Measurements from ENCODE around the gene FLNB.

FLNB gene

DNA sequence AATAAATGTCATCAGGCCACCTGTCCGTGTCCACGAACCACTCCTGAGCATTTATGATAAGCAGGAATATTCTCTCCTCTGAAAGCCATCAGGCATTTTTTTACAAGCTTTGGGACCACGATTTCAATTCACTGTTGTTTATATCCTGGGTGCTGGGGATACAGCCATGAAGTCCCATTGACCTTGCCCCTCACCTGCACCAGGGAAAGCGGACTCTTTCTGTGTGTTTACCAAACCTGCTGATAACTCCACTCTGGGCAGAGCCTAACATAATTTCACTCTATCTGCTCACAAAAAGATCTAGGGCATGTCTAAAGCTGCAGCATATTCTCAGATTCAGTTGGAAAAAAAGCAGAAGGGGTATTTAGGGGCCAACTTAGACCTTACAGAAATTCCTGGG lies 197.8 kb downstream of the FLNB start:
- TF ChIP-seq TCF4 (CRISPR knock-in tag; IDR thresholded peaks at IDR 0.05; ENCODE audit: borderline replicate concordance): no peak
- TF ChIP-seq ZNF8 (CRISPR knock-in tag; IDR thresholded peaks at IDR 0.05): no peak
- TF ChIP-seq, protein P1, sequence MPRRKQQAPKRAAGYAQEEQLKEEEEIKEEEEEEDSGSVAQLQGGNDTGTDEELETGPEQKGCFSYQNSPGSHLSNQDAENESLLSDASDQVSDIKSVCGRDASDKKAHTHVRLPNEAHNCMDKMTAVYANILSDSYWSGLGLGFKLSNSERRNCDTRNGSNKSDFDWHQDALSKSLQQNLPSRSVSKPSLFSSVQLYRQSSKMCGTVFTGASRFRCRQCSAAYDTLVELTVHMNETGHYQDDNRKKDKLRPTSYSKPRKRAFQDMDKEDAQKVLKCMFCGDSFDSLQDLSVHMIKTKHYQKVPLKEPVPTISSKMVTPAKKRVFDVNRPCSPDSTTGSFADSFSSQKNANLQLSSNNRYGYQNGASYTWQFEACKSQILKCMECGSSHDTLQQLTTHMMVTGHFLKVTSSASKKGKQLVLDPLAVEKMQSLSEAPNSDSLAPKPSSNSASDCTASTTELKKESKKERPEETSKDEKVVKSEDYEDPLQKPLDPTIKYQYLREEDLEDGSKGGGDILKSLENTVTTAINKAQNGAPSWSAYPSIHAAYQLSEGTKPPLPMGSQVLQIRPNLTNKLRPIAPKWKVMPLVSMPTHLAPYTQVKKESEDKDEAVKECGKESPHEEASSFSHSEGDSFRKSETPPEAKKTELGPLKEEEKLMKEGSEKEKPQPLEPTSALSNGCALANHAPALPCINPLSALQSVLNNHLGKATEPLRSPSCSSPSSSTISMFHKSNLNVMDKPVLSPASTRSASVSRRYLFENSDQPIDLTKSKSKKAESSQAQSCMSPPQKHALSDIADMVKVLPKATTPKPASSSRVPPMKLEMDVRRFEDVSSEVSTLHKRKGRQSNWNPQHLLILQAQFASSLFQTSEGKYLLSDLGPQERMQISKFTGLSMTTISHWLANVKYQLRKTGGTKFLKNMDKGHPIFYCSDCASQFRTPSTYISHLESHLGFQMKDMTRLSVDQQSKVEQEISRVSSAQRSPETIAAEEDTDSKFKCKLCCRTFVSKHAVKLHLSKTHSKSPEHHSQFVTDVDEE (CRISPR knock-in tag; IDR thresholded peaks at IDR 0.05): no peak
- TF ChIP-seq ISL1 (CRISPR knock-in tag; IDR thresholded peaks at IDR 0.05): no peak
- no peak for TF ChIP-seq GLIS3 (CRISPR knock-in tag; IDR thresholded peaks at IDR 0.05)
- TF ChIP-seq, protein P2, sequence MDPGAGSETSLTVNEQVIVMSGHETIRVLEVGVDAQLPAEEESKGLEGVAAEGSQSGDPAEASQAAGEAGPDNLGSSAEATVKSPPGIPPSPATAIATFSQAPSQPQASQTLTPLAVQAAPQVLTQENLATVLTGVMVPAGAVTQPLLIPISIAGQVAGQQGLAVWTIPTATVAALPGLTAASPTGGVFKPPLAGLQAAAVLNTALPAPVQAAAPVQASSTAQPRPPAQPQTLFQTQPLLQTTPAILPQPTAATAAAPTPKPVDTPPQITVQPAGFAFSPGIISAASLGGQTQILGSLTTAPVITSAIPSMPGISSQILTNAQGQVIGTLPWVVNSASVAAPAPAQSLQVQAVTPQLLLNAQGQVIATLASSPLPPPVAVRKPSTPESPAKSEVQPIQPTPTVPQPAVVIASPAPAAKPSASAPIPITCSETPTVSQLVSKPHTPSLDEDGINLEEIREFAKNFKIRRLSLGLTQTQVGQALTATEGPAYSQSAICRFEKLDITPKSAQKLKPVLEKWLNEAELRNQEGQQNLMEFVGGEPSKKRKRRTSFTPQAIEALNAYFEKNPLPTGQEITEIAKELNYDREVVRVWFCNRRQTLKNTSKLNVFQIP (CRISPR knock-in tag; IDR thresholded peaks at IDR 0.05; ENCODE audit: borderline replicate concordance, low read depth): no peak
- no peak for TF ChIP-seq ZNF565 (CRISPR knock-in tag; conservative IDR thresholded peaks at IDR 0.05; ENCODE audit: low read depth)
- no peak for TF ChIP-seq ZNF70 (CRISPR knock-in tag; IDR thresholded peaks at IDR 0.05)
- no peak for TF ChIP-seq TOX (CRISPR knock-in tag; IDR thresholded peaks at IDR 0.05; ENCODE audit: borderline replicate concordance)
- no peak for TF ChIP-seq ZFP30 (CRISPR knock-in tag; IDR thresholded peaks at IDR 0.05)
- no peak for TF ChIP-seq ZFP3 (CRISPR knock-in tag; IDR thresholded peaks at IDR 0.05)
- TF ChIP-seq SNAI2 (CRISPR knock-in tag; IDR thresholded peaks at IDR 0.05): no peak
- no peak for TF ChIP-seq RARB (CRISPR knock-in tag; IDR thresholded peaks at IDR 0.05)
- TF ChIP-seq ARNTL (CRISPR knock-in tag; IDR thresholded peaks at IDR 0.05; ENCODE audit: borderline replicate concordance, low read depth): no peak
- no peak for TF ChIP-seq CSDC2 (CRISPR knock-in tag; IDR thresholded peaks at IDR 0.05)
- TF ChIP-seq, protein P3, sequence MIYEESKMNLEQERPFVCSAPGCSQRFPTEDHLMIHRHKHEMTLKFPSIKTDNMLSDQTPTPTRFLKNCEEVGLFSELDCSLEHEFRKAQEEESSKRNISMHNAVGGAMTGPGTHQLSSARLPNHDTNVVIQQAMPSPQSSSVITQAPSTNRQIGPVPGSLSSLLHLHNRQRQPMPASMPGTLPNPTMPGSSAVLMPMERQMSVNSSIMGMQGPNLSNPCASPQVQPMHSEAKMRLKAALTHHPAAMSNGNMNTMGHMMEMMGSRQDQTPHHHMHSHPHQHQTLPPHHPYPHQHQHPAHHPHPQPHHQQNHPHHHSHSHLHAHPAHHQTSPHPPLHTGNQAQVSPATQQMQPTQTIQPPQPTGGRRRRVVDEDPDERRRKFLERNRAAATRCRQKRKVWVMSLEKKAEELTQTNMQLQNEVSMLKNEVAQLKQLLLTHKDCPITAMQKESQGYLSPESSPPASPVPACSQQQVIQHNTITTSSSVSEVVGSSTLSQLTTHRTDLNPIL (CRISPR knock-in tag; IDR thresholded peaks at IDR 0.05; ENCODE audit: low read depth): no peak
- TF ChIP-seq ESRRG (CRISPR knock-in tag; IDR thresholded peaks at IDR 0.05): no peak
- ATAC-seq: no peak

DNA sequence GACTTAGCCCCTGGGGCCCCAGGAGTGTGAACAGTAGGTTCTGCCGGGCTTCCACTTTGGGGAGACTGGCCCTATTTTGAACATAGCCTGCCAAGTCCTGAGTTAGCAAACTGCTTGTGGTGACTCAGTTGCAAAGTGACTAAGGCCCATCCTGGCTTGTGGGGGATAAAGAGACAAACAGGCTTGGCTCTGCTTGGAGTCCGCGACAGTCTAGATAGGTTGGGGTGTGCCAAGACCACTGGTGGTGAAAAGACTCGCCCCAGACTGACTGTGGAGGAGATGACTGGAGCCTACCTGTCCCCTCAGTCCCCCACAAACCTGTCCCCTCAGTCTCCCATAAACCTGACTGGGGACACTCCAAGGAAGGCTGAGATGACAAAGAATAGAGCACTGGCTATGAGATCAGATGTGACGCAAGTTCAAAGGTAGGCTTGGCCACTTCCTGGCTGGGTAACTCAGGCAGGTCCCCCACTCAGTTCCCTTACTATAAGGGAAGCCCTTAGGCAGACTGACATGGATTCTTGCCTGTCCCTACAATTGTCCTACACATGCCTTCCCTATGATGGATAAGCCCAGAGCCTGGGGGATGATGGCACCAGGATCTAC lies 198.3 kb downstream of the FLNB start:
- no peak; the same call in 1 of the 3 replicates for ATAC-seq
- TF ChIP-seq ZNF8 (CRISPR knock-in tag; IDR thresholded peaks at IDR 0.05) (no peak), ZFP30 (CRISPR knock-in tag; IDR thresholded peaks at IDR 0.05) (no peak), ESRRG (CRISPR knock-in tag; IDR thresholded peaks at IDR 0.05) (no peak), SNAI2 (CRISPR knock-in tag; IDR thresholded peaks at IDR 0.05) (no peak), GLIS3 (CRISPR knock-in tag; IDR thresholded peaks at IDR 0.05) (no peak)

DNA sequence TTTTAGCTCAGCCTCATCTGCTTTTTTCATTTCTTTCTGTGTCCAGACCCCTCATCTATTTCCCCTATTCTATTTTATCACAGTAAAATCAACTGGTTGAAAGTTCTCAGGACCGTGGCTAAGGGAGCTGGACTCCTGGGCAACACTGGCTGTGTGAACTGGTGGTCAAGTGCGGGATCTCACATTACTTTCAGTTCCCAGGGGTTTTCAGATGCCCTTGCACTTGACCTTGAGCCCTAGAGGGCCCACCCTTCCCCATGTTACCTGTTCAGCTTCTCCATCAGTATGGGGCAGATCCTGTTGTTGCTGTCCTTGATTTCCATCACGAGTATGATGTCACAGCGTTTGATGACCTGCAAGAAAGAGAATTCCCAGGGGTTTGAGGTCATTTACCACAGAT lies 199.7 kb downstream of the FLNB start:
- TF ChIP-seq ZNF70 (CRISPR knock-in tag; IDR thresholded peaks at IDR 0.05): no peak
- no peak for TF ChIP-seq OSR1 (CRISPR knock-in tag; IDR thresholded peaks at IDR 0.05)
- no peak for TF ChIP-seq ZNF8 (CRISPR knock-in tag; IDR thresholded peaks at IDR 0.05)
- no peak for TF ChIP-seq ZNF565 (CRISPR knock-in tag; conservative IDR thresholded peaks at IDR 0.05; ENCODE audit: low read depth)
- TF ChIP-seq SNAI2 (CRISPR knock-in tag; IDR thresholded peaks at IDR 0.05): no peak
- TF ChIP-seq ESRRG (CRISPR knock-in tag; IDR thresholded peaks at IDR 0.05): no peak
- TF ChIP-seq, protein P4, sequence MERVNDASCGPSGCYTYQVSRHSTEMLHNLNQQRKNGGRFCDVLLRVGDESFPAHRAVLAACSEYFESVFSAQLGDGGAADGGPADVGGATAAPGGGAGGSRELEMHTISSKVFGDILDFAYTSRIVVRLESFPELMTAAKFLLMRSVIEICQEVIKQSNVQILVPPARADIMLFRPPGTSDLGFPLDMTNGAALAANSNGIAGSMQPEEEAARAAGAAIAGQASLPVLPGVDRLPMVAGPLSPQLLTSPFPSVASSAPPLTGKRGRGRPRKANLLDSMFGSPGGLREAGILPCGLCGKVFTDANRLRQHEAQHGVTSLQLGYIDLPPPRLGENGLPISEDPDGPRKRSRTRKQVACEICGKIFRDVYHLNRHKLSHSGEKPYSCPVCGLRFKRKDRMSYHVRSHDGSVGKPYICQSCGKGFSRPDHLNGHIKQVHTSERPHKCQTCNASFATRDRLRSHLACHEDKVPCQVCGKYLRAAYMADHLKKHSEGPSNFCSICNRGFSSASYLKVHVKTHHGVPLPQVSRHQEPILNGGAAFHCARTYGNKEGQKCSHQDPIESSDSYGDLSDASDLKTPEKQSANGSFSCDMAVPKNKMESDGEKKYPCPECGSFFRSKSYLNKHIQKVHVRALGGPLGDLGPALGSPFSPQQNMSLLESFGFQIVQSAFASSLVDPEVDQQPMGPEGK (CRISPR knock-in tag; IDR thresholded peaks at IDR 0.05; ENCODE audit: borderline replicate concordance): no peak
- no peak for ATAC-seq

DNA sequence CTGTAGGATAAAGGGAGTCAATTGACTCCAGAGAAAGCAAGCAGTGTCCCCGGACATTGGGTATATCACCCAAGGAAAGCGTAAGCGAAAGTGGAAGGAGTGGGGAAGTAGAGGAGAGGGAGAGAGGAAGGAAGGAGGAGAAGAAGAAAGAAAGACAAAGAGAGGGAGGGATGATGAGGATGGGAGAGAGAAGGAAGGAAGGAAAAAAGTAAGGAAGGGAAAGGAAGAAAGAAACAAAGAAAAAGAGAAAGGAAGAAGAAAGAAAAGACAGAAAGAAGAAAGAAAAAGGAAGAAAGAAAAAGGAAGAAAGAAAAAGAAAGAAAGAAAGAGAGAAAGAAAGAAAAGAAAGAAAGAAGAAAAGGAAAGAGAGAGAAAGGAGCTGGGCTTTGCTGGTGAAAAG lies 201.7 kb downstream of the FLNB start:
- ATAC-seq: no peak
- TF ChIP-seq CSDC2 (CRISPR knock-in tag; IDR thresholded peaks at IDR 0.05) (no peak), ZNF70 (CRISPR knock-in tag; IDR thresholded peaks at IDR 0.05) (no peak), OSR1 (CRISPR knock-in tag; IDR thresholded peaks at IDR 0.05) (no peak), TCF4 (CRISPR knock-in tag; IDR thresholded peaks at IDR 0.05; ENCODE audit: borderline replicate concordance) (no peak)
- TF ChIP-seq, protein P3 (CRISPR knock-in tag; IDR thresholded peaks at IDR 0.05; ENCODE audit: low read depth): no peak

All from SK-N-SH treated with all-trans-retinoic acid at 6 μM for 48 hours (cell line).